ENCODE data around the gene THSD4.

DNA sequence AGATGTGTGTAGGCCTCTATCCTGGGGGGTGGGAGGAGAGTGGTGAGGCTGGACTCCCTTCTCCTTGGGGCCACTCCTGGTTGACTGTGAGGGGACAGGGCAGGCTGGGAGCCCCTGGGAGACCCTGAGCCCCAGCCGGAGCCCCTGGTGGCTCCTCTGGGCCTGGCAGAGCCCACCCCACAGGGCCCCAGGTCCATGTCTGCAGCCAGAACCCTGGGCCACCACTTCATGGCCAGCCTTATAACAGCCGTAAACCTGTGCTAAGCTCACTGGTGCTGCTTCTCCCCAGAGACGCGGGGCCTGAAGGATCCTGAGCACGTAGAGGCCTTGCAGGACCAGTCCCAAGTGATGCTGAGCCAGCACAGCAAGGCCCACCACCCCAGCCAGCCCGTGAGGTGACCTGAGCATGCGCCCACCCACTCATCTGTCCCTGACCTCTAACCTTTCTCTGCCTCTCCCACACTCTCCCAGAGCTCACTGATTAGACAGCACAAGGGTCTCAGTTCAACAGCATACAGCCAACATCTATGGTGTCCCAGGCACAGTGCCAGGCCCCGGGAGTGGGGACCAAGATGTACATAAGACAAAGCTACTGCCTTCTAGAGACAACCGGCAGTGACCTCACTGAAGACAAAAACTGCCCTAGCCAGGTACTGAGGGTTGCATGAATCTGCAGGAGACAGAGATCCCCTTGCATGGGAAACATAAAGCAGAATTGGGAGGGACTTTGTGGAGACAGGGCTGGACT, 698.6 kb downstream of the THSD4 start:
- TF ChIP-seq, protein P1, sequence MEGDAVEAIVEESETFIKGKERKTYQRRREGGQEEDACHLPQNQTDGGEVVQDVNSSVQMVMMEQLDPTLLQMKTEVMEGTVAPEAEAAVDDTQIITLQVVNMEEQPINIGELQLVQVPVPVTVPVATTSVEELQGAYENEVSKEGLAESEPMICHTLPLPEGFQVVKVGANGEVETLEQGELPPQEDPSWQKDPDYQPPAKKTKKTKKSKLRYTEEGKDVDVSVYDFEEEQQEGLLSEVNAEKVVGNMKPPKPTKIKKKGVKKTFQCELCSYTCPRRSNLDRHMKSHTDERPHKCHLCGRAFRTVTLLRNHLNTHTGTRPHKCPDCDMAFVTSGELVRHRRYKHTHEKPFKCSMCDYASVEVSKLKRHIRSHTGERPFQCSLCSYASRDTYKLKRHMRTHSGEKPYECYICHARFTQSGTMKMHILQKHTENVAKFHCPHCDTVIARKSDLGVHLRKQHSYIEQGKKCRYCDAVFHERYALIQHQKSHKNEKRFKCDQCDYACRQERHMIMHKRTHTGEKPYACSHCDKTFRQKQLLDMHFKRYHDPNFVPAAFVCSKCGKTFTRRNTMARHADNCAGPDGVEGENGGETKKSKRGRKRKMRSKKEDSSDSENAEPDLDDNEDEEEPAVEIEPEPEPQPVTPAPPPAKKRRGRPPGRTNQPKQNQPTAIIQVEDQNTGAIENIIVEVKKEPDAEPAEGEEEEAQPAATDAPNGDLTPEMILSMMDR (IDR thresholded peaks at IDR 0.05; ENCODE audit: poor library complexity, severe bottlenecking), result no peak
- no peak for TF ChIP-seq MXI1 (conservative IDR thresholded peaks at IDR 0.05; ENCODE audit: poor library complexity, severe bottlenecking)
- TF ChIP-seq RAD21 (conservative IDR thresholded peaks at IDR 0.05), result no peak
- no peak for TF ChIP-seq EZH2 (IDR thresholded peaks at IDR 0.05; ENCODE audit: borderline replicate concordance, insufficient read depth, low read length, poor library complexity, severe bottlenecking)
- TF ChIP-seq, protein P2, sequence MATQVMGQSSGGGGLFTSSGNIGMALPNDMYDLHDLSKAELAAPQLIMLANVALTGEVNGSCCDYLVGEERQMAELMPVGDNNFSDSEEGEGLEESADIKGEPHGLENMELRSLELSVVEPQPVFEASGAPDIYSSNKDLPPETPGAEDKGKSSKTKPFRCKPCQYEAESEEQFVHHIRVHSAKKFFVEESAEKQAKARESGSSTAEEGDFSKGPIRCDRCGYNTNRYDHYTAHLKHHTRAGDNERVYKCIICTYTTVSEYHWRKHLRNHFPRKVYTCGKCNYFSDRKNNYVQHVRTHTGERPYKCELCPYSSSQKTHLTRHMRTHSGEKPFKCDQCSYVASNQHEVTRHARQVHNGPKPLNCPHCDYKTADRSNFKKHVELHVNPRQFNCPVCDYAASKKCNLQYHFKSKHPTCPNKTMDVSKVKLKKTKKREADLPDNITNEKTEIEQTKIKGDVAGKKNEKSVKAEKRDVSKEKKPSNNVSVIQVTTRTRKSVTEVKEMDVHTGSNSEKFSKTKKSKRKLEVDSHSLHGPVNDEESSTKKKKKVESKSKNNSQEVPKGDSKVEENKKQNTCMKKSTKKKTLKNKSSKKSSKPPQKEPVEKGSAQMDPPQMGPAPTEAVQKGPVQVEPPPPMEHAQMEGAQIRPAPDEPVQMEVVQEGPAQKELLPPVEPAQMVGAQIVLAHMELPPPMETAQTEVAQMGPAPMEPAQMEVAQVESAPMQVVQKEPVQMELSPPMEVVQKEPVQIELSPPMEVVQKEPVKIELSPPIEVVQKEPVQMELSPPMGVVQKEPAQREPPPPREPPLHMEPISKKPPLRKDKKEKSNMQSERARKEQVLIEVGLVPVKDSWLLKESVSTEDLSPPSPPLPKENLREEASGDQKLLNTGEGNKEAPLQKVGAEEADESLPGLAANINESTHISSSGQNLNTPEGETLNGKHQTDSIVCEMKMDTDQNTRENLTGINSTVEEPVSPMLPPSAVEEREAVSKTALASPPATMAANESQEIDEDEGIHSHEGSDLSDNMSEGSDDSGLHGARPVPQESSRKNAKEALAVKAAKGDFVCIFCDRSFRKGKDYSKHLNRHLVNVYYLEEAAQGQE (IDR thresholded peaks at IDR 0.05; ENCODE audit: borderline replicate concordance), result no peak
- no peak for TF ChIP-seq POLR2AphosphoS5 (IDR thresholded peaks at IDR 0.05)
- TF ChIP-seq EP300 (conservative IDR thresholded peaks at IDR 0.05; ENCODE audit: poor library complexity, severe bottlenecking), result no peak
- TF ChIP-seq SMC3 (conservative IDR thresholded peaks at IDR 0.05; ENCODE audit: poor library complexity), result no peak

Data from neural cell (in vitro differentiated cells).